ENCODE results near the gene GDPGP1.

GRCh38 chr15:90257776-90258175, 23.8 kb downstream of the GDPGP1 start:
- TF ChIP-seq EZH2 (IDR thresholded peaks at IDR 0.05): no peak
- TF ChIP-seq POLR2AphosphoS5 (IDR thresholded peaks at IDR 0.05; ENCODE audit: borderline replicate concordance, low read depth, low read length): no peak
